Coronary artery (tissue), 2 donors: ENCODE results near the gene CYB561D1.

Experiments
- DNase-seq: peaks from one replicate; pipeline ENCODE4 v3.0.0-alpha.2; 2017; ENCODE audit warnings: low spot score
- H3K27ac ChIP-seq, 2 donors: fragments of 200-600 bp; sonication (generic); one replicate each; pipeline ENCODE4 v1.5.1; 2016 to 2019
- H3K4me3 ChIP-seq: fragments of 200-600 bp; sonication (generic); 2 replicates; pipeline ENCODE4 v1.5.1; 2016; ENCODE audit warnings: mild to moderate bottlenecking, moderate library complexity
- TF ChIP-seq, protein P1 (sequence below): fragments of 200-600 bp; sonication (generic); IDR thresholded peaks from one replicate; pipeline ENCODE4 v1.5.1; 2019; ENCODE audit warnings: antibody characterized with exemption

CYB561D1 gene

GRCh38 chr1:109508873-109509175 is 14.9 kb downstream of the CYB561D1 start:
- Histone ChIP-seq H3K27ac (peak overlapping the region in 1 of 2 donors; percentile 65), H3K4me3 (peak overlapping the region; percentile 81)
- DNase-seq: no peak
- TF ChIP-seq, protein P1, sequence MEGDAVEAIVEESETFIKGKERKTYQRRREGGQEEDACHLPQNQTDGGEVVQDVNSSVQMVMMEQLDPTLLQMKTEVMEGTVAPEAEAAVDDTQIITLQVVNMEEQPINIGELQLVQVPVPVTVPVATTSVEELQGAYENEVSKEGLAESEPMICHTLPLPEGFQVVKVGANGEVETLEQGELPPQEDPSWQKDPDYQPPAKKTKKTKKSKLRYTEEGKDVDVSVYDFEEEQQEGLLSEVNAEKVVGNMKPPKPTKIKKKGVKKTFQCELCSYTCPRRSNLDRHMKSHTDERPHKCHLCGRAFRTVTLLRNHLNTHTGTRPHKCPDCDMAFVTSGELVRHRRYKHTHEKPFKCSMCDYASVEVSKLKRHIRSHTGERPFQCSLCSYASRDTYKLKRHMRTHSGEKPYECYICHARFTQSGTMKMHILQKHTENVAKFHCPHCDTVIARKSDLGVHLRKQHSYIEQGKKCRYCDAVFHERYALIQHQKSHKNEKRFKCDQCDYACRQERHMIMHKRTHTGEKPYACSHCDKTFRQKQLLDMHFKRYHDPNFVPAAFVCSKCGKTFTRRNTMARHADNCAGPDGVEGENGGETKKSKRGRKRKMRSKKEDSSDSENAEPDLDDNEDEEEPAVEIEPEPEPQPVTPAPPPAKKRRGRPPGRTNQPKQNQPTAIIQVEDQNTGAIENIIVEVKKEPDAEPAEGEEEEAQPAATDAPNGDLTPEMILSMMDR: no peak

GRCh38 chr1:109509176-109510134 is 15.6 kb downstream of the CYB561D1 start, which contains the start of gene AMIGO1:
TSS of gene AMIGO1 (minus strand) at chr1:109509727. CDS start at chr1:109508912, 815 bp downstream.
- TF ChIP-seq, protein P1: no peak
- peak within 1 kb of the TSS; percentile 81 for H3K4me3 ChIP-seq
- DNase-seq: no peak
- H3K27ac ChIP-seq: peak within 1 kb of the TSS in 1 of 2 donors; percentile 65

DNA sequence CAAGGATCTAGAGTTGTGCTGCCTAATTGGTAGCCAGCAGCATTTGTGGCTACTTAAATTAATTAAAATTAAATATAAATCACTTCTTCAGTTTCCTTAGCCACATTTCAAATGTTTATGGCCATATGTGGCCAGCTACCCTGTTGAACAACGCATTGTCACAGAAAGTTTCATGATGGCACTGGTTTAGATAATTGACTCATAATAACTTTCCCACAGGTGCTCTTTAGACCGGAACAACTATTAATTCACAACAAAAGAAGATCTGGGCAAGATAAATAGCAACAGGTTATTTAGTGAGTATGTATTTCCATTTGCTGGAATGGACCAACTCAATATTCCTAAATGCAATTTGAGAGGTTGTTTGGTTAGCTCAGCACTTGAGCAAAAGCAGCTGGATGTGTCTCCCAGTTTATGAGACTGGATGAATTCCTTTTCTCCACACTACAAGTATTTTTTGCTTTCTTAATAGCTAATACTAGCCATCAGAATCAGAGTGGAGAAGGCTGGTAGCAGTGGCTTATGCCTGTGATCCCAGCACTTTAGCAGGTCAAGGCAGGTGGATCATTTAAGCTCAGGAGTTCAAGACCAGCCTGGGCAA is 19.3 kb downstream of the CYB561D1 start:
- Histone ChIP-seq H3K4me3 (no peak overlapping the region), H3K27ac (no peak overlapping the region)
- TF ChIP-seq, protein P1: no peak
- no peak for DNase-seq

DNA sequence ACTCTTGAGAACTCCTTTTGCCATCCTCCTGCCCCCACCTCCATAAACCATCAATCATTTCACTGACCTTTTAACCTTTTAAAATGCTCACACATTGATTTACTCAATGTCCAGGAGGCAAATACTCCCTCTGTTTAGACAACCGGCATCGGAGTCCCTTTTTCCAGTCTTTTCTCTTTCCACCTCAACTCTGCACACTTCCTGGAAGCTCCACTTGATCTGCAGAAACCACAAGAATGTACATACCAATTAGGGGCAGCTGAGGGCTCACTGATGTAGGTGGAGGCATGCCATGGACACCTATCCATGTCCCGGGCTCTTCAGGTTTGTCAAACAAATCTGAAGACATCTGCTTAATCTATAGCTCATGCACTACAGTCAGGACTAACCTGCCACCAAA is 21.0 kb downstream of the CYB561D1 start:
- TF ChIP-seq, protein P1: no peak
- no peak for DNase-seq
- Histone ChIP-seq H3K4me3 (no peak overlapping the region), H3K27ac (no peak overlapping the region)

- Histone ChIP-seq H3K4me3 (no peak overlapping the region), H3K27ac (no peak overlapping the region)
- TF ChIP-seq, protein P1: no peak
- no peak for DNase-seq
These were observed 23.0 kb downstream of the CYB561D1 start for GRCh38 chr1:109516872-109517271.

DNA sequence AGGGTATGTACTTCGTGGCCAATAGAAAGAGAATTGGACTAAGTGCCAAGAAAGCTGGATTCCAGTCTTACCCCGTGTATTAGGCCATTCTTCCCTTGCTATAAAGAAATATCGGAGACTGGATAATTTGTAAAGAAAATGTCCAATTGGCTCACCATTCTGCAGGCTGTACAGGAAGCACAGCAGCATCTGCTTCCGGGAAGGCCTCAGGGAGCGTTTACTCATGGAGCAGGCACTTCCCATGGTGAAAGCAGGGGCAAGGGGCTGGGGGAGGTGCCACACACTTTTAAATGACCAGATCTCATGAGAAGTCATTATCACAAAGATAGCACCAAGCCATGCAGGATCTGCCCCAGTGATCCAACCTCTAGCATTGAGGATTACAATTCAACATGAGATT is 23.4 kb downstream of the CYB561D1 start:
- DNase-seq: no peak
- Histone ChIP-seq H3K27ac (no peak overlapping the region), H3K4me3 (no peak overlapping the region)
- TF ChIP-seq, protein P1: no peak
